Prostate gland (tissue), 2 donors: ENCODE measurements around the gene R3HDM2.

Source experiments
- POLR2A ChIP-seq: fragments of 450-650 bp; IDR thresholded peaks from one replicate; pipeline ENCODE4 v1.6.1; 2016; ENCODE audit warnings: antibody characterized with exemption, mild to moderate bottlenecking
- POLR2AphosphoS5 ChIP-seq: sonication (generic); formaldehyde crosslinking; IDR thresholded peaks from one replicate; pipeline ENCODE4 v1.6.1; 2017; ENCODE audit warnings: antibody characterized with exemption
- TF ChIP-seq, protein P1 (sequence below), 4 experiments: fragments of 200-600 bp in 2 of 4; fragments of 450-650 bp in 2 of 4; sonication (generic) in 2 of 4; IDR thresholded peaks; 1 replicate in 3 of 4; 2 replicates in 1 of 4; pipeline ENCODE4 v1.5.1; 2016 to 2019; ENCODE audit warnings: antibody characterized with exemption in 4 of 4, mild to moderate bottlenecking in 2 of 4, moderate library complexity in 2 of 4

DNA sequence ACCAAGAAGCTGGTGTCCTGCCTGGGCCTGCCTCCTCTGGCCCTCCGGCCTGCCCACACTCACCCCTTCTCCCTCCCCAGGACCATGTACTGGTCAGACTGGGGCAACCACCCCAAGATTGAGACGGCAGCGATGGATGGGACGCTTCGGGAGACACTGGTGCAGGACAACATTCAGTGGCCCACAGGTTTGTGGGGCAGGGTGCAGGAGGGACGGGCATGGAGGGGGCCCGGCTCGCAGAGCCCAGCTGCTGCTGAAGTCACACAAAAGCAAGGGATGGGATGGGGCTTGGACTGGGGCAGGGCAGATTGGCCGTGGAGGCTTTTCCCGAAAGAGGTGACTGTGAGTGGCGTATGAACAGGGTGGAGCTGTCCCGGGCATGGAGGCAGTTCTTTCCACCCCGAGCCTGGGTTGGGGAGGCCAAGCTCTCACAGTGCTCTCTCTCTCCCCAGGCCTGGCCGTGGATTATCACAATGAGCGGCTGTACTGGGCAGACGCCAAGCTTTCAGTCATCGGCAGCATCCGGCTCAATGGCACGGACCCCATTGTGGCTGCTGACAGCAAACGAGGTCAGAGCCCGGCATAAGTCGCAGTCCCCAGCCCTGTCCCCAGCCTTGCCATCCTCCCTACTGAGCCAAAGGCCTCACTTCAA is 222.1 kb downstream of the R3HDM2 start:
- TF ChIP-seq POLR2A (no peak), POLR2AphosphoS5 (no peak)
- TF ChIP-seq, protein P1, sequence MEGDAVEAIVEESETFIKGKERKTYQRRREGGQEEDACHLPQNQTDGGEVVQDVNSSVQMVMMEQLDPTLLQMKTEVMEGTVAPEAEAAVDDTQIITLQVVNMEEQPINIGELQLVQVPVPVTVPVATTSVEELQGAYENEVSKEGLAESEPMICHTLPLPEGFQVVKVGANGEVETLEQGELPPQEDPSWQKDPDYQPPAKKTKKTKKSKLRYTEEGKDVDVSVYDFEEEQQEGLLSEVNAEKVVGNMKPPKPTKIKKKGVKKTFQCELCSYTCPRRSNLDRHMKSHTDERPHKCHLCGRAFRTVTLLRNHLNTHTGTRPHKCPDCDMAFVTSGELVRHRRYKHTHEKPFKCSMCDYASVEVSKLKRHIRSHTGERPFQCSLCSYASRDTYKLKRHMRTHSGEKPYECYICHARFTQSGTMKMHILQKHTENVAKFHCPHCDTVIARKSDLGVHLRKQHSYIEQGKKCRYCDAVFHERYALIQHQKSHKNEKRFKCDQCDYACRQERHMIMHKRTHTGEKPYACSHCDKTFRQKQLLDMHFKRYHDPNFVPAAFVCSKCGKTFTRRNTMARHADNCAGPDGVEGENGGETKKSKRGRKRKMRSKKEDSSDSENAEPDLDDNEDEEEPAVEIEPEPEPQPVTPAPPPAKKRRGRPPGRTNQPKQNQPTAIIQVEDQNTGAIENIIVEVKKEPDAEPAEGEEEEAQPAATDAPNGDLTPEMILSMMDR (IDR thresholded peaks at IDR 0.05), result no peak
